GM12878 (cell line): ENCODE results near the gene DMBX1. TPM values are rescaled to one million over a fixed set of nuclear protein-coding genes. Genes with fewer than 3 reads are reported as not detected.

Experiments used
- ATAC-seq: fragments of 200-7000 bp; cut with Tn5 transposase; 3 replicates; pipeline ENCODE4 v1.9.1; 2020; ENCODE audit warnings: mild to moderate bottlenecking, moderate library complexity
- BruUV-seq: library from RNA; stranded (reverse); fragments of 400-500 nt; replicated peaks from 2 replicates; lab custom pipeline; 2021; lab: Mats Ljungman, UMichigan
- CTCF ChIA-PET: fragments of 300-600 bp; sonication (Branson Sonifier 250); formaldehyde crosslinking; extraction: SDS; loops from one replicate; lab custom pipeline; 2021; ENCODE audit warnings: inconsistent platforms; lab: Yijun Ruan, JAX
- POLR2A ChIA-PET: fragments of 350-600 bp; formaldehyde crosslinking; extraction: SDS; loops from one replicate; lab custom pipeline; 2021; ENCODE audit warnings: inconsistent platforms; lab: Charles Lee
- RAD21 ChIA-PET: fragments of 300-600 bp; sonication (Branson Sonifier 250); formaldehyde crosslinking; loops from one replicate; lab custom pipeline; 2023; ENCODE audit warnings: antibody characterized with exemption; ENCODE audit not compliant: unreplicated experiment; lab: Charles Lee
- SMC1A ChIA-PET: fragments of 300-600 bp; sonication (Branson Sonifier 250); formaldehyde crosslinking; loops from one replicate; lab custom pipeline; 2023; ENCODE audit not compliant: unreplicated experiment, uncharacterized antibody; lab: Charles Lee
- DNase-seq: peaks from one replicate; pipeline ENCODE4 v3.0.0-alpha.2; 2011; ENCODE audit warnings: low read depth, low spot score
- FAIRE-seq: peaks from 3 replicates; lab custom pipeline; 2011; peaks lifted over from hg19 to GRCh38; lab: Jason Lieb, UNC
- H2AFZ ChIP-seq: 2 replicates; pipeline ENCODE4 v1.6.0; 2011; ENCODE audit warnings: low read depth, low read length, control low read depth; ENCODE audit not compliant: control insufficient read depth
- H3K27ac ChIP-seq: 2 replicates; pipeline ENCODE4 v1.5.1; 2011; ENCODE audit warnings: control low read depth; ENCODE audit not compliant: control insufficient read depth, insufficient read depth
- H3K27me3 ChIP-seq, 2 experiments: replicated peaks in 1 of 2; 2 replicates each; pipeline versions ENCODE4 v1.6.0 to v1.6.1; 2011; ENCODE audit warnings: low read length in 1 of 2; ENCODE audit not compliant: control insufficient read depth in 2 of 2, insufficient read depth in 2 of 2
- H3K36me3 ChIP-seq, 2 experiments: 2 replicates each; pipeline ENCODE4 v1.5.1; 2011; ENCODE audit warnings: low read length in 1 of 2; ENCODE audit not compliant: control insufficient read depth in 2 of 2, insufficient read depth in 2 of 2
- H3K4me1 ChIP-seq: 2 replicates; pipeline ENCODE4 v1.6.1; 2011; ENCODE audit warnings: mild to moderate bottlenecking, low read length, moderate library complexity, mixed read lengths; ENCODE audit not compliant: control insufficient read depth, insufficient read depth
- H3K4me2 ChIP-seq: 2 replicates; pipeline ENCODE4 v1.6.0; 2011; ENCODE audit warnings: control low read depth; ENCODE audit not compliant: control insufficient read depth, insufficient read depth
- H3K4me3 ChIP-seq: fragments of 200-600 bp; sonication (generic); 2 replicates; pipeline ENCODE4 v1.5.1; 2016
- H3K79me2 ChIP-seq: 2 replicates; pipeline ENCODE4 v1.6.0; 2011; ENCODE audit warnings: low read length; ENCODE audit not compliant: control insufficient read depth, insufficient read depth
- H3K9ac ChIP-seq: 2 replicates; pipeline ENCODE4 v1.8.0; 2011; ENCODE audit warnings: low read length, control low read depth, mixed read lengths; ENCODE audit not compliant: control insufficient read depth, insufficient read depth
- H3K9me3 ChIP-seq: replicated peaks from 3 replicates; pipeline ENCODE4 v1.5.1; 2011; ENCODE audit warnings: mild to moderate bottlenecking, low read length; ENCODE audit not compliant: control insufficient read depth, insufficient read depth
- H4K20me1 ChIP-seq: 2 replicates; pipeline ENCODE4 v1.6.0; 2011; ENCODE audit not compliant: control insufficient read depth, insufficient read depth
- ASH2L ChIP-seq: fragments of 300-600, 200-600 bp; sonication (generic); IDR thresholded peaks from 2 replicates; pipeline ENCODE4 v1.6.1; 2017; ENCODE audit warnings: low read depth, mild to moderate bottlenecking, borderline replicate concordance
- GABPA ChIP-seq: IDR thresholded peaks from 2 replicates; pipeline ENCODE4 v1.6.1; 2014; ENCODE audit warnings: antibody characterized with exemption, low read depth, mild to moderate bottlenecking, inconsistent platforms
- MLLT1 ChIP-seq: fragments of 450-650 bp; IDR thresholded peaks from 2 replicates; pipeline ENCODE4 v1.6.1; 2016; ENCODE audit warnings: mild to moderate bottlenecking
- MYC ChIP-seq: IDR thresholded peaks from 2 replicates; pipeline ENCODE4 v1.6.1; 2011; ENCODE audit warnings: mild to moderate bottlenecking, low read length, moderate library complexity, inconsistent platforms; ENCODE audit not compliant: insufficient read depth, insufficient replicate concordance, insufficient read length, severe bottlenecking
- PML ChIP-seq: IDR thresholded peaks from 2 replicates; pipeline ENCODE4 v1.6.1; 2012; ENCODE audit warnings: low read length, inconsistent platforms
- SIN3A ChIP-seq: IDR thresholded peaks from 2 replicates; pipeline ENCODE4 v1.6.1; 2012; ENCODE audit warnings: low read depth, low read length, improper control_type of control experiment
- SMAD5 ChIP-seq: IDR thresholded peaks from 2 replicates; pipeline ENCODE4 v1.6.1; 2016; ENCODE audit warnings: antibody characterized with exemption, low read depth
- SREBF1 ChIP-seq: IDR thresholded peaks from 2 replicates; pipeline ENCODE4 v1.6.1; 2012; ENCODE audit warnings: mild to moderate bottlenecking, low read length
- SRF ChIP-seq, 2 experiments: IDR thresholded peaks; 2 replicates each; pipeline ENCODE4 v1.6.1; 2011; ENCODE audit warnings: low read depth in 2 of 2, low read length in 2 of 2, mild to moderate bottlenecking in 1 of 2, moderate library complexity in 1 of 2
- SUZ12 ChIP-seq: fragments of 200-600 bp; sonication (generic); IDR thresholded peaks from one replicate; pipeline ENCODE4 v1.6.1; 2018; ENCODE audit warnings: antibody characterized with exemption, mild to moderate bottlenecking; ENCODE audit not compliant: unreplicated experiment
- TCF7 ChIP-seq: IDR thresholded peaks from 2 replicates; pipeline ENCODE4 v1.6.1; 2014; ENCODE audit warnings: antibody characterized with exemption, borderline replicate concordance
- ZBED1 ChIP-seq: IDR thresholded peaks from 2 replicates; pipeline ENCODE4 v1.6.1; 2016; ENCODE audit warnings: borderline replicate concordance
- WGBS: methylation state at CpG from one replicate; pipeline ENCODE4 v1.1.6; 2016; ENCODE audit warnings: low lambda C conversion rate; ENCODE audit not compliant: insufficient replicate concordance, insufficient coverage; ENCODE audit errors: missing lambda C conversion rate; 5-methylcytosine and 5-hydroxymethylcytosine counted together
- in situ Hi-C: fragments of 300-500 bp; cut with MboI; formaldehyde crosslinking; loops from 9 replicates; pipeline ENCODE4 v1.14.3; 2018; ENCODE audit warnings: mixed read lengths
- intact Hi-C: fragments of 100-400 bp; cut with micrococcal nuclease; formaldehyde crosslinking; loops from one replicate; pipeline ENCODE4 v1.14.2; 2022; ENCODE audit not compliant: unreplicated experiment
- polyA plus RNA-seq, 11 experiments: library from polyadenylated mRNA; depleted of rRNA in 4 of 11; unstranded in 6 of 11; stranded (reverse) in 5 of 11; fragments of >200 nt; fragmentation: Nextera tagmentation in 4 of 11; fragmentation: Illumina TruSeq in 1 of 11; extraction: Ambion mirVana in 4 of 11; extraction: Trizol in 1 of 11; gene quantifications; 1 replicate in 1 of 11; 2 replicates in 10 of 11; pipeline versions ENCODE4 v1.2.1 to v1.2.3, GENCODE V29; 2011 to 2016; ENCODE audit warnings: inconsistent platforms in 2 of 11, missing spikeins in 2 of 11, low read depth in 1 of 11
- total RNA-seq, 4 experiments: library from RNA; depleted of rRNA in 3 of 4; stranded (reverse); fragments of >200 nt in 3 of 4; fragmentation: Illumina TruSeq in 1 of 4; extraction: Trizol in 1 of 4; gene quantifications; 2 replicates each; pipeline versions ENCODE4 v1.2.1 to v1.2.3, GENCODE V29; 2013 to 2021

Gene DMBX1
- total and polyA plus RNA-seq, 10 of the 15 experiments (the other 5 are each of a cell fraction or from before 2014, with no cell fraction given) = 0.03 TPM; not detected in 9

GRCh38 chr1:46515576-46515975 lies 25.9 kb downstream of the DMBX1 start (continued):
- no peak for TF ChIP-seq SRF (IDR thresholded peaks at IDR 0.05; ENCODE audit: low read depth in 2 of 2, low read length in 2 of 2)
- TF ChIP-seq PML = no peak
- TF ChIP-seq MLLT1 = no peak
- TF ChIP-seq TCF7 = no peak
- no peak for TF ChIP-seq SIN3A
- no peak for TF ChIP-seq ZBED1

- TF ChIP-seq SMAD5 (no peak), SUZ12 (no peak), SREBF1 (no peak), ASH2L (no peak), GABPA (no peak), MYC (no peak)
- ChIA-PET SMC1A (interaction anchor here (1.0 kb wide), 1 partner anchor 11 kb away, joined by 3 read pairs; no protein-coding TSS in a partner anchor), POLR2A (no interaction called here), CTCF (interaction anchor here (0.8 to 0.9 kb wide), 2 partner anchors 11 to 39 kb away, joined by 3 read pairs; no protein-coding TSS in a partner anchor), RAD21 (no interaction called here)
- H3K4me3 ChIP-seq = no peak overlapping the region
- 31% methylated on average over 12 of the region's 12 CpGs for WGBS
- in situ Hi-C loops = no loop called here
- H3K9ac ChIP-seq = no peak overlapping the region
- H3K79me2 ChIP-seq = no peaks in the 10 kb centered on the region
- H3K4me2 ChIP-seq = no peak overlapping the region
- H3K27me3 ChIP-seq = no peaks in the 10 kb centered on the region; a peak in 1 of 4 replicates
- ATAC-seq (no peak), DNase-seq (no peak), FAIRE-seq (no peak)
- intact Hi-C loops = no loop called here
- no peak overlapping the region for H3K27ac ChIP-seq
- no peaks in the 10 kb centered on the region for H3K4me1 ChIP-seq
- BruUV-seq = no TSS peak
- H3K36me3 ChIP-seq = no peaks in the 10 kb centered on the region
- no peaks in the 10 kb centered on the region for H4K20me1 ChIP-seq
- no peaks in the 10 kb centered on the region for H3K9me3 ChIP-seq
- H2AFZ ChIP-seq = no peak overlapping the region
Measured at GRCh38 chr1:46516200-46516950, 26.7 kb downstream of the DMBX1 start.
